Stimulated activated CD8-positive, alpha-beta memory T cell treated with anti-CD3 and anti-CD28 coated beads, Interleukin-15, amount 100 ng/mL, for 48 hours (primary cell): ENCODE results near the gene PRUNE2.

Experiments
- DNase-seq, 2 donors: peaks; one replicate each; pipeline ENCODE4 v3.0.0-alpha.2; 2020; ENCODE audit warnings: low read depth in 2 of 2

PRUNE2 gene

DNA sequence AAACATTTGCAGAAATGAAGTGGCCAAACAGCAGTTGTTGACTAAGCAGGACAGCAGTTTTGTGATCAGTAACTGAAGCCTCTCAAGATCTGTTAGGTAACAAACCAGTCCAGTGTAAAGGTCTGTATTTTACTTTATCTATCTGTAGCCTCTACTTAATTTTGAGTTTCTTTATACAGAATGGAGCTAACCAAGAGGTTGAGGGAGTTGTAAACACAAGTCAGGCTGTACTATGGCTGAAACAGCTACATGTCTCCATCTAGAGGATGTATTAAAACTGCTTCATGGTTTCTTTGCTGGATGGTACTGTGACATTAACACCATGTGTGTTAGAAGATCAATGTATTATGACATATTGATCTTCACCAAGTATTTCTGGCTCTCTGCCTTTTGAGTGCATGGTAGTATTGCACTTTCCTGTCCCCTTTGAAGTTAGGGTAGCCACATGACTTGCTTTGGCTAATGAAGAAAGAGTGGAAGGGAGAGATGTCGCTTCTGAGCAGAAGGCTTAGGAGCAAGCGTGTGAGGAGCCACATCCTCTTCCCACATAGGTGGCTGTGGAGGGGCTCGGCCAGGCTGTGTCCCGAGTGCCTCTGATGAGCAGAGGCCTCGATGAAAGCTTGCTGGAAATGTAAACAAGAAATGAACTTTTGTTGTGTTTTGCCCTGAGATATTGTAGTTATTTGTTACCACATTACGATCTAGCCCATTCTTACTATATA is 247.2 kb downstream of the PRUNE2 start:
- DNase-seq: no peak

GRCh38 chr9:76657265-76657664 is 248.6 kb downstream of the PRUNE2 start:
- no peak for DNase-seq

DNA sequence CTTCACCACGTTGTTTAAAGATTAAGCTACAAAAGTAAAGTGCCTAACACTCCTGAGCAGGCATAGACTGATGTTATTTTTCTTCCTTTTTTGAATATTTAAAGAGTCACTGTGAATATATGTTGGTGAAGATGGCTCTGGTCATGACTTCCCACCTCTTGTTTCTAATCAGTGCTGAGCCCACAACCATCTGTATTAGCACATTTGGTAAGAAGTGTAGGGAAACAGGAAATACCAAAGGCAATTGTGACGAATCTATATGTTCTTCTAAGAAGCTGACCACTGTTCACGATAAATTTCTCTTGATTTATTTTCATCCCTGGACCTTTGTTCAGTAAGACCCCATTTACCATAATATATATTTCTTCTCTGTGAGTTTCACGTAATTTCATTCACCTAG is 249.9 kb downstream of the PRUNE2 start:
- DNase-seq: no peak

GRCh38 chr9:76655121-76655541 is 250.8 kb downstream of the PRUNE2 start:
- DNase-seq: no peak

DNA sequence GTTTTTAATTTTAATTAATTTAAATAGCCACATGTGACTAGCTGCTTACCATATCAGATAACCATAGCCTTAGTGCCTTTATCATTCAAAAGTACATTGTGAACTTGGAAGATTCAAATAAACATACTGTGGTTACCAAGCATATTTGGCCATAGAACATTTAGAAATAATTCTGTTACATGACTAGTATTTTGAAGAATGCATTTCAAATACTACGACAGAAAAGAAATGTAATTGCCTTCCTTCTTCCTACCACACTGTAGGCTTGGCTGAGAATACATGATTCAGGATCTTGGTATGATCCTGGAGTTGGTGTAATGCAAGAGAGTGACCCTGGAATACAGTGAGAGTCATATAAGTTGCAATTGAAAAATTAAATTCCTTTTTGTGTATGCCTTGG is 251.3 kb downstream of the PRUNE2 start:
- no peak for DNase-seq

- DNase-seq: no peak
These were observed 251.9 kb downstream of the PRUNE2 start for GRCh38 chr9:76654051-76654461.

DNA sequence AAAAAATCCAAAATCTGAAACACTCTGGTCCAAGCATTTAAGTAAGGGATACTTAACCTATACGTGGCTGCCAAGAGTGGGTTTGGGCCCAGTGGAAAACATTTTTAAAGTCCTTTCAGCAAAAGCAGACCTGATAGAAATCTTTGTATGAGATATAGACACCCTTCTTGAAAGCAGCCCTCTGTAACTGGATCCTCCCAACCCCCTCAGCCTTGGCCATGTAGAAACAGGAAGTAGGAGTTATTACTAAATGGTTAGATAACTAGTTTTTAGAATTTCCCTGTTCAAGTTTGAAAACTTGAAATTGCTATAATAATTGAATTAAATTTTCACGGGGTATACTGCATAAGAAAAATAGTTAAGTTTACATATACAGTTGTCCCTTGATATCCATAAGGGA is 253.0 kb downstream of the PRUNE2 start:
- DNase-seq: no peak

DNA sequence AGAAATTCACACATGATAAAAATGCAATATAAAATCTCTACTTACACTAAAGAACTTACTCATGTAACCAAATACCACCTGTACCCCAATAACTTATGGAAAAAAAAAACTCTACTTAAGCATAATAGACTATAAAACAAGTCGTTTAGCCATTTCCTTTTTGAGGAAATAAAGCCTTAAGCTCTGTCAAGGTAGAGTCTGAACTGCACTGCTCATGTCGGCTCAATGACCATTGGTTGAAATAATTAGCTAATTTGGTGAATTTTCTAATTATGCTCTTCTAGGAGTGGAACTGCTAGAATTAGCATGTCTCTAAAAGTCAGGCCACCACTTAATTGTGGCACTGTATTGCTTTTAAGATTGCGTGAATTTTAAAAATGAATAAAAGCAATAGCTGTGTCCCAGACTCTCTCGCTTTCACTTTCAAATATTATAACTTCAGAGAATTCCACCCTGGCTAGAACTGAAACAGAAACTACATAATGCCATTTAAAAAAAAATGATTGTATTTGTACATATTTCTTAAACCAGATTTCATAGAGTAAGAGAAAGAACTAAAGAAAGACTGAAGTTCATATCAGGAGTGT is 254.7 kb downstream of the PRUNE2 start:
- no peak for DNase-seq

DNA sequence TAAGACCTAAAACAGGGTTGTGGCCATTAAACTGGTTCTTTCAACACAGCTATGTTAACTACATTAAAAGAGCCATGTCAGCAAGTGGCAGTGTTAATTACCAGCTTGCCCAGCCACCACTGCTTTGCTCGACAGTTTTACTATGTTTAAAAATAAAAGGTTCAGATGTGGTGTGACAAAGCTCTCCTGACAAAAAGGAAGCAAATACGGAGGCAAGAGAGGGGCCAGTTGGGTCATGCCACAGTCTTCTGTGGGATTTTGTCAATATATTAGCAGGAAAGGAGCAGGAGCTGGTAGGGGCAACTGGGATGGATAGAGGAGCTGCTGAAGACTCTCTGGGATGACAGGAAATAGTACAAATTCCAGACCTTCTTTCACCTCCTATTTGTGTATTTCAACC is 255.2 kb downstream of the PRUNE2 start:
- no peak for DNase-seq

GRCh38 chr9:76649894-76650293 is 256.0 kb downstream of the PRUNE2 start:
- no peak for DNase-seq

- DNase-seq: no peak
These were observed 259.7 kb downstream of the PRUNE2 start for GRCh38 chr9:76646249-76646648.

DNA sequence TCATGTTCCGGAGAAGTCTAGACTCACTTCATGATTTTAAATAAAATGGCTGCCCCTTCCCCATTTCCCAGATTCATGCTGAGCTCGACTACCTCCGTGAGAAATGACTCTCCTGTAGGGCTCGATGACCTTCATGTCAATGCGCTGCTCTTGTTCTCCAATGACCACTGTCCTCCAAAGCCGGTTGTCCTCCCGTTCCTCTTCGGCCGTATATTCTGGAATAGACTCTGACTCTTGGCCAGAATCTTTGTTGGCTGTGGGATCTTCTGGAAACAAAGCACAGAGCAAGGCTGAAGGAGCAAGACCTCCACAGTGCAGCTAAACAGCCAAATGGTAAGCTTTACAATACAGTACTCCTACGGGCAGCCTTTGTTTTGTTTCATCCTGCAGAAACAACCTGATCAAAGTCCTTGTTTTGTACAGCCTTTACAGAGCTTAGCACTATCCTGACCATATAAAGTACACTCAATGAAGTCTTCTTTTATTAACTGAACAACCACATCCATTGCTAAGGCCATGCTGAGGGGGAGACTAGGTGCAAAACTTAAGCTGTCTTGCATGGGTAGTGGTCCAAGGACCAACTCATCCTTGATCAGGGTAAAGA is 261.2 kb downstream of the PRUNE2 start:
- no peak for DNase-seq

DNA sequence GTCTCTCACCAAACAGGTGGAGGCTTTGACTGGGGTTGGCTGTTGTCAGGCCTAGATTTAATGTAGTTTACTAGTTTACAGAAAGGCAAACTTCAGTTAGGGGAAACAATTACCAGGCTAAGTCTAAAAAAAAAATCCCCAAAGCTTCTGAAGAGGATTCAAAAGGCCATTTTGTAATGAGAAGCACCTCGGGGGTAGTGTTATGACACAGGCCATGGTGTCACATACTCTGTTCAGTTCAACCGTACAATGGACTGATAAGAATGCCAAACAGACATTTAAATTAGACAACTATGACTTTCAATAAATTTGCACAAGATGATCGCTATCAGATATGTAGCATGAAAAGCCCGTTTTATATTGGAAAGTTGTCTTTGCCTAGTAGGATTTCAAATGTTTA is 261.7 kb downstream of the PRUNE2 start:
- no peak for DNase-seq

GRCh38 chr9:76643399-76644117 is 262.4 kb downstream of the PRUNE2 start:
- no peak for DNase-seq

- no peak for DNase-seq
These were observed 263.2 kb downstream of the PRUNE2 start for GRCh38 chr9:76642701-76643209.

DNA sequence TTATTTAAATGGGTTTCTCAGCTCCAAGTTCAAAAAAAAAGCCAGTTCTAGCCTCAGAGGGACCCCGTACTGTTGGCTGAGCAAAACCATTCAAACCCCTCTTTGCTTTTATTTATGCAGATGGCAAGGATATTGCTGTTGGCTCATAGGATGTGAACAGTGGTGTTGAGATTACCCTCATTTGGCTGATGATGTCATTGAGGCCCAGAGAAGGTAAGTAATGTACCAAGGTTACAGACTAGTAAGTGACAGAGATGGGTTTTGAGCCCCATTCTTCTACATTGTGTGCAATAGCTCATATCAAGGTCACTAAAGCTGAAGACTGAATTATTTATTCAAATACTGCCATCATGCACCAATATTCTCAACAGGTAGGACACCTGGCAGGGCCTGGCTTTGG is 263.8 kb downstream of the PRUNE2 start:
- no peak for DNase-seq

DNA sequence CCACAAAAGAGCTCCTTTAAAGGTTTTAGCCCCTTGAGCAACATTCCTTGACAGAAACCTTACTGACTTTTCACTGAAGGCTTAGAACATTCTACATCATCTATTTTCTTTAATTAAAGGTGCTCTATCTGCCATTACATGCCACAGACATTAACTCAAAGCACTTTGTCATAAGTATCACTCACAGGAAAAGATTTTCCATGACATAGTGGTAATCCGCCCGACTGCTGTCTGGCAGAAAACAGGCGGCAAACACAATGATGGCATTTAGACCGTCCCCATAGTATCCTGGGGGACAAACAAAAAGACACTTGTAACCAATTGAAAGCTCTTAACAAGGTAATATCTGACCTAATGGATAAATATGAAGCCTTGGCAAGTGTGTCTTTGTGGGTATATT is 267.9 kb downstream of the PRUNE2 start:
- DNase-seq: no peak

DNA sequence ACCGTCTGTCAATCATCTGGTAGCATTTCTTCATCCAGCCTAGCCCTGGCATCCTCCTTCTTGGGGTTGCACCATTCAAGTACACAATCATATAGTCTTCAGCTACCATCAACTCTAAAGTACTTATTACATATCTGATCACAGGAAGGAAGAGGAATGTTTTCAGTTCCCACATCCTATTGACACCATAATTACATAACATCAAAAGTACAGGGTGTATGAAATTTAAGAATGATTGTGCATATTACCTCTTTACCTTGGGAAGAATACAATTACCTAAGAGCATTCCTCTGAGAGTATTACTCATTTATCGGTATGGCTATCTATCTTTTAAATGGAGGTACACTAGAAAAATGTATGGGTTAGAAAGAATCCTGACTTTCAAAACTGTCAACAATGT is 268.5 kb downstream of the PRUNE2 start:
- DNase-seq: no peak

DNA sequence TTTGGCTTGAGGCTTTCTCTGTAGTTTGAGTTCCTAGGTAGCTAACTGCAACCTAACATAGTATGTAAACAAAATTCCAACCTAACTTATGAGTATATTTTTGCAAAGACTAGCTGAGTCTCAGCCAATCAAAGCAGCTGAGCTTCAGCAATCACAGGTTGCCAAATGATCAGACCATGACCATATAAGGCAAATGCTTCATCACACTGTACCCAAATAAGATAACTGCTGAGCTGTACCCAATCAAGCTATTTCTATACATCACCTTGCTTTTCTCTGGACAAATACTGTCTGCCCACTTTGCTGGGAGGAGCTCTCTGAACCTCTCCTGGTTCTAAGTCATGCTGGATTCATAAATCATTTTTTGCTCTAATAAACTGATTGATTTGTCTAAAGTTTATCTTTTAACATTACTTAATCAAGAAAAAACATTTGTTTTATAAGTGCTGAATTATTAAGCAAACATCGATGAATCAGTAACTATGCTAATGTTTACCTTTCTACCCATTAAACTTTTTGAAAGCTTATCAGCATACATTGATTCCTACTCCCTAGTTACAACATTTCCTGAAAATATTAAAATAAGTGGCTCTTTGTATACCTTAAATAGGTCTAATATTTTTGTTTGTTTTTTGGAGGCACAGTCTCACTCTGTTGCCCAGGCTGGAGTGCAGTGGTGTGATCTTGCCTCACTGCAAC is 271.4 kb downstream of the PRUNE2 start:
- no peak for DNase-seq

DNA sequence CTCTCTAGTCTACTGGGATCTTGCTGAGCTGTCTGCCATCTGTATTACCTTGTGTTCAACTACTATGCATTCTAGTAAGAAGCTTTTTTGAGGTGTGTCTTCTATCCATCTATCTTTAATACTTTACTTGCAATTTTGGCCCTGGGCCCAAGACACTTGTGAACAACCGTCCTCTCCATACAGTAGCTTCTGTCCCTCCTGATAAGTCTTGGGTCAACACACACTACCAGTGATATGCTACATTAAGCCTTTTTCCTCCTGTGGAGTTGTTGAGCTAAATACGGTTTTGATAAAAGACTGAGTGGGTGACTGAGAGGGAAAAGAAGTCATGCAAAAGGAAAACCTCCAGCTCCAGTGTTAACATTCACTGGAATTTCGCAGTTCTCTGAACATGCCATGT is 275.0 kb downstream of the PRUNE2 start:
- no peak for DNase-seq

DNA sequence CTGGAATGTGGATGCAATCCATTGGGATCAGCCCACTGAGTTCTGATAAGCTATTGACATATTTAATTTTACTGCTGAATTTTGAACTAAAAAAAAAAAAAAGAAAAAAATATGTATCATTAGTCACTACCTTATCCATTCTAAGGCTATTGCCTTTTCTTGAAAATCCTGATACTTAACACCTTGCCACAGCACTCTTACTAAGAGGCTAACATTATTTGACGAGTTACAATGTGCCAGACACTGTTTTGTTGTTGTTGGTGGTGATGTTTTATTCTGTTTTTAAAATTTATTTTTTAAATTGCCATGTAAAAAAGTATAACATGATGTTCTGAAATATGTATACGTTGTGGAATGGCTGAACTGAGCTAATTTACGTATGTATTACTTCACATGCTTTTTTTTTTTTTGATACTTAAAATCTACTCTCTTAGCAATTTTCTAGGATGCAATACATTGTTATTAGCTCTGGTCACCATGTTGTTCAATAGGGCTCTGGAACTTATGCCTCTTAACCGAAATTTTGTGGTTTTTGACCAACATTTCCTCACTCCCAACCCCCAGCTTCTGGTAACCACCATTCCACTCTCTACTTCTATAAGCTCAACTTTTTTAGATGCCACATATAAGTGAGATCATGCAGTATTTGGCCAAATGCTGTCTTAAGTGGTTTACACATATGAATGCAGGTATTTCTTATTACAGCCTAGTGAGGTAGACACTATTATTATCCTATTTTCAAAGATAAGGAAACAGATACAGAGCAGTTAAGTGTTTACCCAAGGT is 276.5 kb downstream of the PRUNE2 start:
- no peak for DNase-seq
